Activated naive CD4-positive, alpha-beta T cell treated with anti-CD3 and anti-CD28 coated beads, Interleukin-2, amount 50 U/mL, for 24 hours (primary cell): ENCODE results near the gene TIAM2.

Experiments used
- H3K27ac Mint-ChIP-seq: one replicate; pipeline ENCODE4 v1.8.0; 2021; ENCODE audit warnings: mild to moderate bottlenecking, mixed read lengths
- H3K27me3 Mint-ChIP-seq: one replicate; pipeline ENCODE4 v1.8.0; 2021; ENCODE audit warnings: mixed read lengths
- H3K36me3 Mint-ChIP-seq: one replicate; pipeline ENCODE4 v1.8.0; 2021; ENCODE audit warnings: mixed read lengths
- H3K4me1 Mint-ChIP-seq: one replicate; pipeline ENCODE4 v1.8.0; 2021; ENCODE audit warnings: mixed read lengths
- H3K4me3 Mint-ChIP-seq: one replicate; pipeline ENCODE4 v1.8.0; 2021; ENCODE audit warnings: mild to moderate bottlenecking, mixed read lengths
- H3K9me3 Mint-ChIP-seq: one replicate; pipeline ENCODE4 v1.8.0; 2021; ENCODE audit warnings: mixed read lengths

Gene TIAM2

GRCh38 chr6:154980273-154981078 is 14.6 kb upstream of the TIAM2 start:
- H3K27me3 Mint-ChIP-seq: no peaks in the 10 kb centered on the region
- H3K9me3 Mint-ChIP-seq: no peaks in the 10 kb centered on the region
- H3K36me3 Mint-ChIP-seq: no peaks in the 10 kb centered on the region
- peaks cover 7% of the 10 kb centered on the region for H3K4me1 Mint-ChIP-seq
- no peak overlapping the region for H3K4me3 Mint-ChIP-seq
- H3K27ac Mint-ChIP-seq: no peak overlapping the region

- peaks cover 7% of the 10 kb centered on the region for H3K4me1 Mint-ChIP-seq
- no peak overlapping the region for H3K4me3 Mint-ChIP-seq
- peak overlapping the region; percentile 12 for H3K27ac Mint-ChIP-seq
Measured at GRCh38 chr6:154981079-154981870, 13.8 kb upstream of the TIAM2 start.

GRCh38 chr6:154984146-154984545 is 11.0 kb upstream of the TIAM2 start:
- Mint-ChIP-seq H3K36me3 (peaks cover 5% of the 10 kb centered on the region), H3K4me1 (peaks cover 7% of the 10 kb centered on the region), H3K4me3 (no peak overlapping the region), H3K27ac (no peak overlapping the region), H3K9me3 (peaks cover 5% of the 10 kb centered on the region), H3K27me3 (no peaks in the 10 kb centered on the region)

More at GRCh38 chr6:154981079-154981870, 13.8 kb upstream of the TIAM2 start:
- Mint-ChIP-seq H3K36me3 (no peaks in the 10 kb centered on the region), H3K9me3 (no peaks in the 10 kb centered on the region), H3K27me3 (no peaks in the 10 kb centered on the region)

- H3K4me3 Mint-ChIP-seq: no peak overlapping the region
- no peaks in the 10 kb centered on the region for H3K4me1 Mint-ChIP-seq
- no peaks in the 10 kb centered on the region for H3K27me3 Mint-ChIP-seq
- H3K9me3 Mint-ChIP-seq: peaks cover 5% of the 10 kb centered on the region
- no peak overlapping the region for H3K27ac Mint-ChIP-seq
- H3K36me3 Mint-ChIP-seq: peaks cover 5% of the 10 kb centered on the region
Measured at GRCh38 chr6:154986787-154987235, 8.3 kb upstream of the TIAM2 start.

- H3K4me3 Mint-ChIP-seq: no peak overlapping the region
- H3K4me1 Mint-ChIP-seq: no peaks in the 10 kb centered on the region
- H3K27ac Mint-ChIP-seq: no peak overlapping the region
- H3K36me3 Mint-ChIP-seq: peaks cover 5% of the 10 kb centered on the region
- H3K27me3 Mint-ChIP-seq: no peaks in the 10 kb centered on the region
- peaks cover 5% of the 10 kb centered on the region for H3K9me3 Mint-ChIP-seq
Measured at GRCh38 chr6:154989448-154989847, 5.7 kb upstream of the TIAM2 start.

GRCh38 chr6:154991207-154991606 is 3.9 kb upstream of the TIAM2 start:
- H3K27me3 Mint-ChIP-seq: peaks cover 3% of the 10 kb centered on the region
- H3K4me1 Mint-ChIP-seq: no peaks in the 10 kb centered on the region
- H3K36me3 Mint-ChIP-seq: peaks cover 5% of the 10 kb centered on the region
- H3K27ac Mint-ChIP-seq: no peak overlapping the region
- H3K9me3 Mint-ChIP-seq: peaks cover 5% of the 10 kb centered on the region
- no peak overlapping the region for H3K4me3 Mint-ChIP-seq

- Mint-ChIP-seq H3K4me3 (no peak overlapping the region), H3K36me3 (peaks cover 5% of the 10 kb centered on the region), H3K27me3 (peaks cover 13% of the 10 kb centered on the region), H3K4me1 (peaks cover 10% of the 10 kb centered on the region), H3K9me3 (peaks cover 4% of the 10 kb centered on the region), H3K27ac (no peak overlapping the region)
Measured at GRCh38 chr6:154993026-154993425, 2.1 kb upstream of the TIAM2 start.

GRCh38 chr6:154993710-154994109 is 1.4 kb upstream of the TIAM2 start:
- H3K4me3 Mint-ChIP-seq: peak overlapping the region; percentile 36
- no peaks in the 10 kb centered on the region for H3K36me3 Mint-ChIP-seq
- H3K9me3 Mint-ChIP-seq: no peaks in the 10 kb centered on the region
- no peak overlapping the region for H3K27ac Mint-ChIP-seq
- H3K4me1 Mint-ChIP-seq: peaks cover 10% of the 10 kb centered on the region
- H3K27me3 Mint-ChIP-seq: peaks cover 13% of the 10 kb centered on the region

- peak overlapping the region; percentile 57 for H3K4me3 Mint-ChIP-seq
- peaks cover 13% of the 10 kb centered on the region for H3K27me3 Mint-ChIP-seq
- H3K4me1 Mint-ChIP-seq: peaks cover 10% of the 10 kb centered on the region
- H3K9me3 Mint-ChIP-seq: no peaks in the 10 kb centered on the region
- H3K27ac Mint-ChIP-seq: no peak overlapping the region
- no peaks in the 10 kb centered on the region for H3K36me3 Mint-ChIP-seq
Measured at GRCh38 chr6:154994836-154995253, 270 bp upstream of the TIAM2 start.

GRCh38 chr6:154996016-154996590 is 988 bp downstream of the TIAM2 start:
- Mint-ChIP-seq H3K4me3 (peak overlapping the region; percentile 55), H3K9me3 (no peaks in the 10 kb centered on the region), H3K27me3 (peaks cover 13% of the 10 kb centered on the region), H3K36me3 (no peaks in the 10 kb centered on the region), H3K27ac (no peak overlapping the region), H3K4me1 (peaks cover 10% of the 10 kb centered on the region)

- H3K4me1 Mint-ChIP-seq: peaks cover 10% of the 10 kb centered on the region
- H3K36me3 Mint-ChIP-seq: no peaks in the 10 kb centered on the region
- peaks cover 13% of the 10 kb centered on the region for H3K27me3 Mint-ChIP-seq
- H3K9me3 Mint-ChIP-seq: no peaks in the 10 kb centered on the region
- peak overlapping the region; percentile 55 for H3K4me3 Mint-ChIP-seq
- no peak overlapping the region for H3K27ac Mint-ChIP-seq
Measured at GRCh38 chr6:154996841-154997311, 1.8 kb downstream of the TIAM2 start.

- H3K27ac Mint-ChIP-seq: no peak overlapping the region
- no peaks in the 10 kb centered on the region for H3K9me3 Mint-ChIP-seq
- H3K4me1 Mint-ChIP-seq: peaks cover 10% of the 10 kb centered on the region
- H3K4me3 Mint-ChIP-seq: no peak overlapping the region
- H3K36me3 Mint-ChIP-seq: no peaks in the 10 kb centered on the region
- H3K27me3 Mint-ChIP-seq: peaks cover 13% of the 10 kb centered on the region
Measured at GRCh38 chr6:154998855-154999254, 3.7 kb downstream of the TIAM2 start.

GRCh38 chr6:155001482-155001881 is 6.4 kb downstream of the TIAM2 start:
- no peak overlapping the region for H3K4me3 Mint-ChIP-seq
- peaks cover 7% of the 10 kb centered on the region for H3K27me3 Mint-ChIP-seq
- no peaks in the 10 kb centered on the region for H3K9me3 Mint-ChIP-seq
- no peaks in the 10 kb centered on the region for H3K36me3 Mint-ChIP-seq
- peaks cover 8% of the 10 kb centered on the region for H3K4me1 Mint-ChIP-seq
- no peak overlapping the region for H3K27ac Mint-ChIP-seq

- Mint-ChIP-seq H3K27ac (no peak overlapping the region), H3K4me3 (no peak overlapping the region), H3K36me3 (no peaks in the 10 kb centered on the region), H3K9me3 (no peaks in the 10 kb centered on the region), H3K27me3 (peaks cover 4% of the 10 kb centered on the region), H3K4me1 (peaks cover 3% of the 10 kb centered on the region)
Measured at GRCh38 chr6:155001934-155002333, 6.8 kb downstream of the TIAM2 start.

GRCh38 chr6:155003476-155003875 is 8.4 kb downstream of the TIAM2 start:
- no peaks in the 10 kb centered on the region for H3K9me3 Mint-ChIP-seq
- H3K4me1 Mint-ChIP-seq: no peaks in the 10 kb centered on the region
- no peak overlapping the region for H3K27ac Mint-ChIP-seq
- no peaks in the 10 kb centered on the region for H3K27me3 Mint-ChIP-seq
- H3K36me3 Mint-ChIP-seq: no peaks in the 10 kb centered on the region
- H3K4me3 Mint-ChIP-seq: no peak overlapping the region

- Mint-ChIP-seq H3K27ac (no peak overlapping the region), H3K9me3 (no peaks in the 10 kb centered on the region), H3K36me3 (no peaks in the 10 kb centered on the region), H3K27me3 (no peaks in the 10 kb centered on the region), H3K4me3 (no peak overlapping the region), H3K4me1 (no peaks in the 10 kb centered on the region)
Measured at GRCh38 chr6:155004017-155004416, 8.9 kb downstream of the TIAM2 start.
